T-cell (primary cell): Measurements from ENCODE around the gene ZNF445. TPM values are rescaled to one million over a fixed set of nuclear protein-coding genes. Genes with fewer than 3 reads are reported as not detected.

Experiments used
- ATAC-seq, 4 experiments: fragments of 200-7000 bp in 3 of 4; fragments of 150-1000 bp in 1 of 4; cut with Tn5 transposase; replicated peaks in 1 of 4; 1 replicate in 3 of 4; 2 replicates in 1 of 4; pipeline ENCODE4 v1.10.0; 2021; ENCODE audit warnings: moderate library complexity in 3 of 4, mild to moderate bottlenecking in 2 of 4, moderate number of reproducible peaks in 1 of 4
- CTCF ChIA-PET, 2 donors: fragments of 300-600 bp; sonication (Branson Sonifier 250); formaldehyde crosslinking; loops; one replicate each; lab custom pipeline; 2022; ENCODE audit warnings: antibody characterized with exemption in 2 of 2; lab: Charles Lee
- POLR2A ChIA-PET, 2 donors: fragments of 300-600 bp; sonication (Branson Sonifier 250); formaldehyde crosslinking; loops; one replicate each; lab custom pipeline; 2022; ENCODE audit warnings: antibody characterized with exemption in 2 of 2; lab: Charles Lee
- DNase-seq, 35 experiments: peaks; one replicate each; pipeline versions ENCODE4 v3.0.0 to v3.0.0-alpha.2; 2013 to 2023
- H3K27ac ChIP-seq: one replicate; pipeline ENCODE4 v1.5.1; 2013; ENCODE audit warnings: low read length
- H3K27me3 ChIP-seq, 2 experiments: replicated peaks in 1 of 2; 1 replicate in 1 of 2; 2 replicates in 1 of 2; pipeline versions ENCODE4 v1.6.1 to v1.7.0; 2013; ENCODE audit warnings: low read length in 1 of 2, mixed read lengths in 1 of 2; ENCODE audit not compliant: control insufficient read depth in 2 of 2, insufficient read depth in 2 of 2; ENCODE audit errors: extremely low read depth in 1 of 2
- H3K36me3 ChIP-seq, 2 donors: 1 replicate in 1 of 2; 2 replicates in 1 of 2; pipeline versions ENCODE4 v1.6.1 to v1.7.0; 2013; ENCODE audit warnings: low read length in 1 of 2; ENCODE audit not compliant: control insufficient read depth in 2 of 2, insufficient read depth in 1 of 2; ENCODE audit errors: extremely low read depth in 1 of 2
- H3K4me1 ChIP-seq, 2 experiments: 1 replicate in 1 of 2; 2 replicates in 1 of 2; pipeline versions ENCODE4 v1.6.1 to v1.7.0; 2013; ENCODE audit warnings: low read length in 2 of 2, mixed read lengths in 1 of 2; ENCODE audit not compliant: insufficient read depth in 2 of 2, control insufficient read depth in 1 of 2; ENCODE audit errors: extremely low read depth in 1 of 2
- H3K4me3 ChIP-seq, 2 donors: 1 replicate in 1 of 2; 2 replicates in 1 of 2; pipeline versions ENCODE4 v1.5.1 to v1.7.0; 2013; ENCODE audit warnings: mild to moderate bottlenecking in 2 of 2, low read length in 1 of 2, moderate library complexity in 1 of 2; ENCODE audit not compliant: control insufficient read depth in 1 of 2; ENCODE audit errors: extremely low read depth in 1 of 2
- H3K9me3 ChIP-seq: 2 replicates; pipeline ENCODE4 v1.7.0; 2013
- H3K27ac Mint-ChIP-seq, 2 donors: one replicate each; pipeline ENCODE4 v1.8.0; 2020 to 2021; ENCODE audit warnings: mild to moderate bottlenecking in 2 of 2, mixed read lengths in 2 of 2
- H3K27me3 Mint-ChIP-seq, 2 donors: one replicate each; pipeline ENCODE4 v1.8.0; 2021 to 2022; ENCODE audit warnings: mixed read lengths in 2 of 2
- H3K36me3 Mint-ChIP-seq: one replicate; pipeline ENCODE4 v1.8.0; 2021; ENCODE audit warnings: mixed read lengths
- H3K4me1 Mint-ChIP-seq, 3 donors: one replicate each; pipeline ENCODE4 v1.8.0; 2020 to 2022; ENCODE audit warnings: mixed read lengths in 3 of 3, mild to moderate bottlenecking in 1 of 3
- H3K4me3 Mint-ChIP-seq, 3 donors: one replicate each; pipeline ENCODE4 v1.8.0; 2020 to 2022; ENCODE audit warnings: mild to moderate bottlenecking in 3 of 3, mixed read lengths in 3 of 3, moderate library complexity in 3 of 3
- H3K9me3 Mint-ChIP-seq, 3 donors: one replicate each; pipeline ENCODE4 v1.8.0; 2020 to 2022; ENCODE audit warnings: mixed read lengths in 3 of 3
- WGBS: methylation state at CpG from one replicate; pipeline ENCODE4 v1.1.5; 2013; ENCODE audit warnings: missing lambda C conversion rate; ENCODE audit not compliant: insufficient coverage; 5-methylcytosine and 5-hydroxymethylcytosine counted together
- total RNA-seq, 35 experiments: library from RNA in 6 of 35; stranded (reverse) in 6 of 35; fragments of 120-200 nt in 1 of 35; gene quantifications; one replicate each; pipeline versions ENCODE4 v1.2.1 to v1.2.4 and lab custom pipeline; 2013 to 2026

The ZNF445 gene
- total RNA-seq, 5 donors from 2014 or later (not counting 1 experiment from before 2014, with no cell fraction given), result 14.1 to 34.8 (median 29.6) TPM

GRCh38 chr3:44412365-44412764, 65.1 kb downstream of the ZNF445 start:
- DNase-seq (no peak), ATAC-seq (no peak)
- H3K36me3 Mint-ChIP-seq, result peaks cover 6% of the 10 kb centered on the region
- ChIA-PET POLR2A (no interaction called here), CTCF (no interaction called here)
- H3K27me3 ChIP-seq, result no peaks in the 10 kb centered on the region
- no peak overlapping the region for H3K27ac ChIP-seq
- H3K4me3 Mint-ChIP-seq, result no peak overlapping the region
- 77% methylated on average over 10 of the region's 10 CpGs for WGBS
- H3K27ac Mint-ChIP-seq, result no peak overlapping the region
- H3K9me3 Mint-ChIP-seq, result no peaks in the 10 kb centered on the region
- no peaks in the 10 kb centered on the region for H3K4me1 ChIP-seq
- H3K36me3 ChIP-seq, result no peaks in the 10 kb centered on the region
- H3K9me3 ChIP-seq, result no peaks in the 10 kb centered on the region
- H3K4me1 Mint-ChIP-seq, result no peaks in the 10 kb centered on the region
- H3K4me3 ChIP-seq, result no peak overlapping the region
- H3K27me3 Mint-ChIP-seq, result no peaks in the 10 kb centered on the region

GRCh38 chr3:44411031-44411645, 66.3 kb downstream of the ZNF445 start:
- Mint-ChIP-seq H3K27me3 (no peaks in the 10 kb centered on the region), H3K9me3 (no peaks in the 10 kb centered on the region), H3K4me3 (no peak overlapping the region), H3K27ac (no peak overlapping the region), H3K36me3 (peaks cover 9% of the 10 kb centered on the region), H3K4me1 (no peaks in the 10 kb centered on the region)
- Histone ChIP-seq H3K36me3 (no peaks in the 10 kb centered on the region), H3K27me3 (no peaks in the 10 kb centered on the region), H3K27ac (no peak overlapping the region), H3K4me3 (no peak overlapping the region), H3K4me1 (no peaks in the 10 kb centered on the region), H3K9me3 (no peaks in the 10 kb centered on the region)
- DNase-seq, result no peak
- no peak for ATAC-seq
- POLR2A ChIA-PET, result no interaction called here
- 83% methylated on average over 5 of the region's 11 CpGs for WGBS
- CTCF ChIA-PET, result no interaction called here

- no peak overlapping the region for H3K27ac Mint-ChIP-seq
- no peaks in the 10 kb centered on the region for H3K27me3 ChIP-seq
- no peak overlapping the region for H3K4me3 Mint-ChIP-seq
- ATAC-seq (no peak), DNase-seq (no peak)
- H3K4me1 ChIP-seq, result no peaks in the 10 kb centered on the region
- H3K9me3 Mint-ChIP-seq, result no peaks in the 10 kb centered on the region
- POLR2A ChIA-PET, result no interaction called here
- no peaks in the 10 kb centered on the region for H3K9me3 ChIP-seq
- H3K36me3 Mint-ChIP-seq, result peaks cover 9% of the 10 kb centered on the region
- WGBS, result 82% methylated on average over 4 of the region's 4 CpGs
- no peak overlapping the region for H3K4me3 ChIP-seq
- no peaks in the 10 kb centered on the region for H3K36me3 ChIP-seq
- CTCF ChIA-PET, result no interaction called here
- no peaks in the 10 kb centered on the region for H3K4me1 Mint-ChIP-seq
- no peak overlapping the region for H3K27ac ChIP-seq
- no peaks in the 10 kb centered on the region for H3K27me3 Mint-ChIP-seq
These were observed 67.6 kb downstream of the ZNF445 start for GRCh38 chr3:44409640-44410410.

GRCh38 chr3:44402548-44402947, 74.9 kb downstream of the ZNF445 start:
- CTCF ChIA-PET, result no interaction called here
- POLR2A ChIA-PET, result no interaction called here
- H3K27me3 ChIP-seq, result no peaks in the 10 kb centered on the region
- no peaks in the 10 kb centered on the region for H3K4me1 ChIP-seq
- Mint-ChIP-seq H3K9me3 (no peaks in the 10 kb centered on the region), H3K4me1 (no peaks in the 10 kb centered on the region), H3K4me3 (no peak overlapping the region), H3K27ac (no peak overlapping the region), H3K36me3 (peaks cover 38% of the 10 kb centered on the region), H3K27me3 (no peaks in the 10 kb centered on the region)
- 100% methylated on average over 2 of the region's 3 CpGs for WGBS
- no peak for DNase-seq
- H3K27ac ChIP-seq, result no peak overlapping the region
- no peak for ATAC-seq
- no peaks in the 10 kb centered on the region for H3K36me3 ChIP-seq
- no peak overlapping the region for H3K4me3 ChIP-seq
- no peaks in the 10 kb centered on the region for H3K9me3 ChIP-seq

- ChIA-PET CTCF (no interaction called here), POLR2A (no interaction called here)
- H3K27ac ChIP-seq, result no peak overlapping the region
- Mint-ChIP-seq H3K4me3 (no peak overlapping the region), H3K36me3 (peaks cover 44% of the 10 kb centered on the region), H3K27me3 (no peaks in the 10 kb centered on the region), H3K9me3 (no peaks in the 10 kb centered on the region), H3K27ac (no peak overlapping the region), H3K4me1 (no peaks in the 10 kb centered on the region)
- H3K36me3 ChIP-seq, result no peaks in the 10 kb centered on the region
- no peak for DNase-seq
- H3K9me3 ChIP-seq, result no peaks in the 10 kb centered on the region
- no peaks in the 10 kb centered on the region for H3K27me3 ChIP-seq
- no CpG with 5 or more reads among the region's 2 CpGs for WGBS
- no peaks in the 10 kb centered on the region for H3K4me1 ChIP-seq
- H3K4me3 ChIP-seq, result no peak overlapping the region
- ATAC-seq, result no peak
These were observed 76.7 kb downstream of the ZNF445 start for GRCh38 chr3:44400771-44401170.

GRCh38 chr3:44398853-44399252, 78.6 kb downstream of the ZNF445 start:
- WGBS, result 90% methylated on average over 2 of the region's 4 CpGs
- Histone ChIP-seq H3K27ac (no peak overlapping the region), H3K9me3 (no peaks in the 10 kb centered on the region), H3K27me3 (no peaks in the 10 kb centered on the region), H3K4me1 (no peaks in the 10 kb centered on the region), H3K36me3 (peaks cover 0 to 3% of the 10 kb centered on the region in 2 donors), H3K4me3 (no peak overlapping the region)
- H3K27ac Mint-ChIP-seq, result no peak overlapping the region
- ChIA-PET CTCF (no interaction called here), POLR2A (no interaction called here)
- H3K27me3 Mint-ChIP-seq, result no peaks in the 10 kb centered on the region
- no peak for ATAC-seq
- H3K4me1 Mint-ChIP-seq, result no peaks in the 10 kb centered on the region
- peaks cover 37% of the 10 kb centered on the region for H3K36me3 Mint-ChIP-seq
- H3K9me3 Mint-ChIP-seq, result no peaks in the 10 kb centered on the region
- no peak for DNase-seq
- H3K4me3 Mint-ChIP-seq, result no peak overlapping the region
